Cardiac fibroblast (primary cell): ENCODE data around the gene P2RY14.

Experiments
- DNase-seq, 2 donors: peaks; one replicate each; pipeline versions ENCODE4 v3.0.0 to v3.0.0-alpha.2; 2010; ENCODE audit warnings: low read depth in 2 of 2
- H3K4me3 ChIP-seq, 2 donors: replicated peaks in 1 of 2; 1 replicate in 1 of 2; 2 replicates in 1 of 2; pipeline ENCODE4 v1.5.1; 2011; ENCODE audit warnings: low read depth in 2 of 2, low read length in 2 of 2, mild to moderate bottlenecking in 2 of 2, moderate library complexity in 1 of 2
- TF ChIP-seq, protein P1 (sequence below): IDR thresholded peaks from one replicate; pipeline ENCODE4 v1.5.1; 2011; ENCODE audit warnings: low read depth, mild to moderate bottlenecking, low read length, inconsistent platforms

Gene P2RY14

DNA sequence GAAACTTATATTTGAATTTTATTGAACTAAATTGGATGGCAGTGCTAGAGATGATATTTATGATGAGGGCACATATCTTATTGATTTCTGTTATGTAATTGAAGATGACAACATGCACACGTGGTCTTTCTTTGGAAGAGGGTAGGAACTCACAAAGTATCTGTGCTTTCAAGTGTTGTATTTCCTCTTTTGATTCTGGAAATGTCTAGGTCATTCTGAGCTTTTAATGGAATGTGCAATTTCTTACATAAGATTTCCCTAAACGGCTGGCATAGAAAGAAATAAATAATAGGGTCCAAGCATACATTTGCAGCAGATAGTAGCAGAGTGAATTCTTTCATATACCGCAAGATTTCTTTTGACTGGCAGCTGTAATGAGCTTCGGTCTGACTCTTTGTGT is 65.2 kb downstream of the P2RY14 start:
- no peak overlapping the region for H3K4me3 ChIP-seq
- no peak for DNase-seq
- TF ChIP-seq, protein P1, sequence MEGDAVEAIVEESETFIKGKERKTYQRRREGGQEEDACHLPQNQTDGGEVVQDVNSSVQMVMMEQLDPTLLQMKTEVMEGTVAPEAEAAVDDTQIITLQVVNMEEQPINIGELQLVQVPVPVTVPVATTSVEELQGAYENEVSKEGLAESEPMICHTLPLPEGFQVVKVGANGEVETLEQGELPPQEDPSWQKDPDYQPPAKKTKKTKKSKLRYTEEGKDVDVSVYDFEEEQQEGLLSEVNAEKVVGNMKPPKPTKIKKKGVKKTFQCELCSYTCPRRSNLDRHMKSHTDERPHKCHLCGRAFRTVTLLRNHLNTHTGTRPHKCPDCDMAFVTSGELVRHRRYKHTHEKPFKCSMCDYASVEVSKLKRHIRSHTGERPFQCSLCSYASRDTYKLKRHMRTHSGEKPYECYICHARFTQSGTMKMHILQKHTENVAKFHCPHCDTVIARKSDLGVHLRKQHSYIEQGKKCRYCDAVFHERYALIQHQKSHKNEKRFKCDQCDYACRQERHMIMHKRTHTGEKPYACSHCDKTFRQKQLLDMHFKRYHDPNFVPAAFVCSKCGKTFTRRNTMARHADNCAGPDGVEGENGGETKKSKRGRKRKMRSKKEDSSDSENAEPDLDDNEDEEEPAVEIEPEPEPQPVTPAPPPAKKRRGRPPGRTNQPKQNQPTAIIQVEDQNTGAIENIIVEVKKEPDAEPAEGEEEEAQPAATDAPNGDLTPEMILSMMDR, result no peak

DNA sequence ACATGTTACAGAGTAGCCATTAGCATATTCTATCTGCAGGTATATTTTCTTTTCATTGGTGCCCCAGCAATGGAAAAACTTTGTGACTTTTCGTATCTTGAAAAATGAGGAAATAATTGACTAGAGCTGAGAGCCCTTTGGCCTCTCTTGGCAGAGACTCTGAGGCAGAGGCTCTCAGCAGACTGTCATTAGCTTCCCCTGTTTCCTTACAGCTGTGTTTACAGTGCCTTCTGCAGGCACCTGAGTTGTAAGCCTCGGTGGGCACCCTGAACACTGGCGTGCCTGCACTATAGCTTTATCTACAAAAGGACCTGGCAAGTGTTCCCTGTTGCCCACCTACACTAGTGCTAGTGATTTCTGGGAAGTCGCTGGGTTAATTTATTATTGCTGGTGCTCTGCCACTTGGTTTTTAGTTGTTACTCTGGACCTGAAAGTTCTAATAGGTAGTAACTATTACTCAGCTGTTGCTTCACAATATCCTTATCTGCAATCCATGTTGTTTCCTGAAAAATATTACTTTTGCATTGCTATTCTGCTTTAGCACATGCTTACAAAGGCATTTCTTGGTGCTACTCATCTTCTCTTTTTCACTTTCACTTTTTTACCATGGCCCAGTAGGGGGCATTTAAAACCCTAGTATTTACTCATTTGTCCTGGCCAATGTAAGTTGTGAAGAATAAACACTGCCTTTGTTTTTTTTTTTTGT is 67.5 kb downstream of the P2RY14 start:
- no peak overlapping the region for H3K4me3 ChIP-seq
- peak; percentile 25 to 45 for DNase-seq
- TF ChIP-seq, protein P1, result peak; percentile 31

DNA sequence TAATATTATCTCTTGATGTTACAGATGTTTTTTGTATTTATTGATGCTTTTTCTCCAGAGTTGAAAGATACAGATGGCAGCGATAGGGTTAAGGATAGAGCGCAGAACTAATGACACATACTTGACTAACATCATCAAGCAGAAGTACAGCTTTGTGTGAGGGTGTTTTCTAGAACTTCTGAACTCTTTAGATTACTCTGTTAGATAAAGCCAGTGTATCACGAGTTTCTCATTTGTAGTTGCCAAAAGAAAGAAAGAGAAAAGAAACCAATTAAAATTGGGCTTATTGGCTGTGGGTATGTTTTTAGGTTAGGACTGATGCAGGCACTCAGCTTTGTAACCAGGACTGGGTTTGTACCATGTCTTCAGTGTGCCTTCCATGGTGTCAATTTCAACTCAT is 68.7 kb downstream of the P2RY14 start:
- H3K4me3 ChIP-seq, result no peak overlapping the region
- TF ChIP-seq, protein P1, result no peak
- no peak for DNase-seq

DNA sequence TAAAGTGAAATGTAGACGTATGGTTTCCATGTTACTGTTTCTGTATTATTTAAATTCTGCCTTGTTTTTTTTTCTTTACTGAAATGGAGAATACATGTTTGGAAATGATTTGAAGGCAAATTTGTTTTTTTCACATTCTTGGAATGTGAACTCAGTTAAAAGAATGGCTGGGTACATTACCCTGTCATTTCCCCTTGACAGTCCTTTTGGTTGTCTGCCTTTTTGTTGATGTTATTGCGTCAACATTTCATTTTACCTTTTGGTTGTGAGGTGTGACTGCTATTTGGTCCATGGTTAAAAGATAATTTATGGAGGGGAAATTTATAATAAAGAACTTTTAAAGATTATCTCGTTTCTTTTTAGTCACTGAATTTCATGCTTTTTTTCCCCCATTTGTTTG is 72.1 kb downstream of the P2RY14 start:
- DNase-seq, result no peak
- H3K4me3 ChIP-seq, result no peak overlapping the region
- TF ChIP-seq, protein P1, result no peak

DNA sequence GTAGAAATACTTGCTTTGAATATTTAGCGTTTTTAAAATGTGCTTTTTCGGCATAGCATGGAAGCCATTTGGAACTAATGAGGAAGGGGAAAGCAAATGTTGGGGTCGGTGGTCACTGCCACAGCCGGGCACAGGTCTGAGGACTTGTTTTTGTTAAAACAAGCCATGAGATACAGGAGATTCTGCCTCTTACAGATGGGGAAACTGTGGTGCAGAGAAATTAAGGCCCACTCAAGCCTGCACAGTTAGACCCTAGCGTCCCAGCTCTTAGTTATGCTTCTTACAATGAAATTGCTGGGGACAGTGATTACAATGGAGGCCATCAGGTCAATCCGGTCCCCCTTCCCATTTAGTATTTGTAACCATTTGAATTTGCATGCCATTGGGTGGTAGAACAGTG is 72.9 kb downstream of the P2RY14 start:
- DNase-seq, result no peak

DNA sequence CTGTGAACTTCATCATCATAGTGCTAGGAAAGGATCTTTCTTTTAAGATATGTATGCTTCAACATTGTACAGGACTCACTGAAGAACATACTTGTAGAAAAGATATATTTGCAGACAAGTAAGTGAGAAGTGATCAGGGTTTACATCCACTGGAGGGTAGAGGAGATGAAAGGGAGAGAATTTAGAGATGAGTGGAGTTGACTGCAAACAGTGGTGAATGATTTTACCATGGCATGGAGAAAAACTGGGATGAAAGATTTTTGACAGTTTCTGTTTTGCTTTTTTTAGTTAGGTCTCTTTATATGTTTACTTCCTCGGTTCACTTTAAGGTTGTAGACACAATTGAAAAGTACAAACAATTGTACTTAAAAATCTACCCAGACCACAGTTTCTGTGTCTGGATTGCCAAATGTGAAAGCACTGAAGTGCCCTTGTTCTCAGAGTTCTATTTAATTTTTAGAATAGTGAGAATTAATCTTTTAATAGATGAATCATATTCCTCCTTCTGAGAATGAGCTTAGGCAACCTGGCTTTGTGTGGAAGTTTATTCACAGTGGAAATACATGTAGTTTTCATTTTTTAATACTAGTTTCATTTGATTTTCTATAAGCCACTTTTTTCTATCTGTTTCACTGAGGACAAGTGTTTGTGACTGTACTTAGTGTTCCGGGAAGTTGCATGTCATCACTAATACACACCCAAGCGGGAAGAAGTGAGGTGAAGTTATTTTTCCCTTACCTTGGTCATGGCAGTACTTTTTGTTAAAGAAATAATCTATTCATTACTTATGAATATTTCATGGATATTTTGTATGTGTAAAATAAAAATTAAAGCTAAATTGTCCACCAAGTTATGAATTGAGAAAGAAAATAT is 73.6 kb downstream of the P2RY14 start:
- TF ChIP-seq, protein P1, result no peak
- no peak overlapping the region for H3K4me3 ChIP-seq
- no peak for DNase-seq

More for the DNA sequence above, 72.9 kb downstream of the P2RY14 start:
- TF ChIP-seq, protein P1, result no peak
- no peak overlapping the region for H3K4me3 ChIP-seq
